Activated naive CD8-positive, alpha-beta T cell treated with anti-CD3 and anti-CD28 coated beads, Interleukin-2, amount 50 U/mL, for 16 hours (primary cell): ENCODE measurements around the gene MACF1.
"Not testable (repeated sequence)": the region's sequence is repeated elsewhere in the genome, so short reads cannot be mapped to it uniquely, and the experiment has no call there.

ENCODE experiments used
- DNase-seq: peaks from one replicate; pipeline ENCODE4 v3.0.0-alpha.2; 2020; ENCODE audit warnings: low read depth, low spot score

The MACF1 gene

GRCh38 chr1:39204441-39205081, at the start of gene MACF1:
Gene MACF1, plus strand, starts transcription at chr1:39204695. Its CDS starts 328 bp downstream, at chr1:39205023.
- DNase-seq, result no peak

GRCh38 chr1:39157304-39157703, 47.2 kb upstream of the MACF1 start:
- no peak for DNase-seq

- DNase-seq, result no peak
Measured at GRCh38 chr1:39158327-39159086, 46.0 kb upstream of the MACF1 start.

- no peak for DNase-seq
Measured at GRCh38 chr1:39159224-39160036, 45.1 kb upstream of the MACF1 start.

- no peak for DNase-seq
Measured at GRCh38 chr1:39160703-39161102, 43.8 kb upstream of the MACF1 start.

- DNase-seq, result not testable (repeated sequence)
Measured at GRCh38 chr1:39161811-39162210, 42.7 kb upstream of the MACF1 start.

GRCh38 chr1:39163469-39163868, 41.0 kb upstream of the MACF1 start:
- DNase-seq, result no peak

GRCh38 chr1:39164256-39164655, 40.2 kb upstream of the MACF1 start:
- DNase-seq, result no peak

- DNase-seq, result no peak
Measured at GRCh38 chr1:39165049-39165448, 39.4 kb upstream of the MACF1 start.

GRCh38 chr1:39165488-39165887, 39.0 kb upstream of the MACF1 start:
- DNase-seq, result no peak

- no peak for DNase-seq
Measured at GRCh38 chr1:39167632-39168209, 36.8 kb upstream of the MACF1 start.

- no peak for DNase-seq
Measured at GRCh38 chr1:39168301-39169080, 36.0 kb upstream of the MACF1 start.

- DNase-seq, result no peak
Measured at GRCh38 chr1:39170731-39171667, 33.5 kb upstream of the MACF1 start.

GRCh38 chr1:39173119-39173994, 31.1 kb upstream of the MACF1 start:
- DNase-seq, result no peak

GRCh38 chr1:39173995-39174380, 30.5 kb upstream of the MACF1 start:
- DNase-seq, result no peak

- DNase-seq, result no peak
Measured at GRCh38 chr1:39174390-39175081, 30.0 kb upstream of the MACF1 start.

- DNase-seq, result no peak
Measured at GRCh38 chr1:39177706-39178105, 26.8 kb upstream of the MACF1 start.
